WTC11 (cell line): ENCODE results near the gene OR4N5. TPM values are rescaled to one million over a fixed set of nuclear protein-coding genes. Genes with fewer than 3 reads are reported as not detected.

Source experiments
- ATAC-seq: fragments of 200-7000 bp; cut with Tn5 transposase; 2 replicates; pipeline ENCODE4 v1.10.0; 2021; ENCODE audit warnings: mild to moderate bottlenecking, moderate library complexity
- CTCF ChIA-PET: fragments of 300-600 bp; sonication (Branson Sonifier 250); formaldehyde crosslinking; loops from one replicate; lab custom pipeline; 2021; ENCODE audit warnings: antibody characterized with exemption; lab: Charles Lee
- POLR2A ChIA-PET: fragments of 350-600 bp; sonication (Branson Sonifier 250); formaldehyde crosslinking; loops from one replicate; lab custom pipeline; 2021; ENCODE audit warnings: antibody characterized with exemption; lab: Charles Lee
- DNase-seq: peaks from one replicate; pipeline ENCODE4 v3.0.0; 2021; ENCODE audit warnings: low spot score
- H3K27ac Mint-ChIP-seq: 2 replicates; pipeline ENCODE4 v1.8.0; 2021; ENCODE audit warnings: mixed read lengths
- H3K27me3 Mint-ChIP-seq: 2 replicates; pipeline ENCODE4 v1.8.0; 2021; ENCODE audit warnings: low read depth, mild to moderate bottlenecking, moderate library complexity, mixed read lengths
- H3K36me3 Mint-ChIP-seq: 2 replicates; pipeline ENCODE4 v1.8.0; 2021; ENCODE audit warnings: mixed read lengths
- H3K4me1 Mint-ChIP-seq: 2 replicates; pipeline ENCODE4 v1.8.0; 2022; ENCODE audit warnings: mixed read lengths
- H3K4me3 Mint-ChIP-seq: 2 replicates; pipeline ENCODE4 v1.8.0; 2021; ENCODE audit warnings: mild to moderate bottlenecking, moderate library complexity, mixed read lengths
- H3K9me3 Mint-ChIP-seq: 2 replicates; pipeline ENCODE4 v1.8.0; 2021; ENCODE audit warnings: mixed read lengths
- AFF4 ChIP-seq: sonication (generic); formaldehyde crosslinking; IDR thresholded peaks from 2 replicates; pipeline ENCODE4 v1.8.1; 2023; ENCODE audit warnings: mild to moderate bottlenecking, missing genetic modification reagents, borderline replicate concordance
- ATF3 ChIP-seq: sonication (generic); formaldehyde crosslinking; conservative IDR thresholded peaks from 2 replicates; pipeline ENCODE4 v1.8.1; 2022; ENCODE audit warnings: mild to moderate bottlenecking, missing genetic modification reagents
- ATF6 ChIP-seq: sonication (generic); formaldehyde crosslinking; IDR thresholded peaks from 2 replicates; pipeline ENCODE4 v1.8.1; 2023; ENCODE audit warnings: mild to moderate bottlenecking, missing genetic modification reagents
- CDX4 ChIP-seq: fragments of 250-450 bp; sonication (Bioruptor Pico); IDR thresholded peaks from 2 replicates; pipeline ENCODE4 v1.9.0; 2021; ENCODE audit warnings: moderate library complexity, mild to moderate bottlenecking, inconsistent platforms, borderline replicate concordance
- EMX1 ChIP-seq: fragments of 250-450 bp; sonication (Bioruptor Pico); IDR thresholded peaks from 2 replicates; pipeline ENCODE4 v1.8.0; 2021; ENCODE audit warnings: mild to moderate bottlenecking
- FOXJ3 ChIP-seq: sonication (generic); formaldehyde crosslinking; IDR thresholded peaks from 2 replicates; pipeline ENCODE4 v1.9.0; 2021; ENCODE audit warnings: missing genetic modification reagents, mild to moderate bottlenecking, borderline replicate concordance
- FOXP1 ChIP-seq: sonication (generic); formaldehyde crosslinking; IDR thresholded peaks from 2 replicates; pipeline ENCODE4 v1.8.0; 2022; ENCODE audit warnings: missing genetic modification reagents, mild to moderate bottlenecking, moderate library complexity, borderline replicate concordance
- HMGXB4 ChIP-seq: sonication (generic); formaldehyde crosslinking; IDR thresholded peaks from 2 replicates; pipeline ENCODE4 v1.8.1; 2023; ENCODE audit warnings: mild to moderate bottlenecking, moderate library complexity, missing genetic modification reagents
- MXD4 ChIP-seq: fragments of 250-450 bp; sonication (Bioruptor Pico); IDR thresholded peaks from 2 replicates; pipeline ENCODE4 v1.8.0; 2021; ENCODE audit warnings: mild to moderate bottlenecking, moderate library complexity, borderline replicate concordance
- MYBL2 ChIP-seq: sonication (generic); formaldehyde crosslinking; IDR thresholded peaks from 2 replicates; pipeline ENCODE4 v1.8.1; 2023; ENCODE audit warnings: mild to moderate bottlenecking, moderate library complexity, missing genetic modification reagents
- NFATC4 ChIP-seq: fragments of 250-450 bp; sonication (Bioruptor Pico); IDR thresholded peaks from 2 replicates; pipeline ENCODE4 v1.9.0; 2021; ENCODE audit warnings: mild to moderate bottlenecking
- NFE2L1 ChIP-seq: sonication (generic); formaldehyde crosslinking; IDR thresholded peaks from 2 replicates; pipeline ENCODE4 v1.8.1; 2023; ENCODE audit warnings: missing genetic modification reagents
- NR1H2 ChIP-seq: sonication (generic); formaldehyde crosslinking; IDR thresholded peaks from 2 replicates; pipeline ENCODE4 v1.9.0; 2021; ENCODE audit warnings: mild to moderate bottlenecking, moderate library complexity, missing genetic modification reagents
- NR3C1 ChIP-seq: sonication (generic); formaldehyde crosslinking; conservative IDR thresholded peaks from 2 replicates; pipeline ENCODE4 v1.8.1; 2023; ENCODE audit warnings: low read depth, mild to moderate bottlenecking, missing genetic modification reagents
- PRRX2 ChIP-seq: fragments of 250-450 bp; sonication (Bioruptor Pico); IDR thresholded peaks from 2 replicates; pipeline ENCODE4 v1.8.0; 2021; ENCODE audit warnings: mild to moderate bottlenecking
- SMAD3 ChIP-seq: sonication (generic); formaldehyde crosslinking; IDR thresholded peaks from 2 replicates; pipeline ENCODE4 v1.8.0; 2022; ENCODE audit warnings: missing genetic modification reagents, mild to moderate bottlenecking, borderline replicate concordance
- SP1 ChIP-seq: sonication (generic); formaldehyde crosslinking; conservative IDR thresholded peaks from 2 replicates; pipeline ENCODE4 v1.8.1; 2022; ENCODE audit warnings: missing genetic modification reagents
- TP53 ChIP-seq: sonication (generic); formaldehyde crosslinking; IDR thresholded peaks from 2 replicates; pipeline ENCODE4 v1.8.1; 2023; ENCODE audit warnings: mild to moderate bottlenecking, missing genetic modification reagents
- USF2 ChIP-seq: sonication (generic); formaldehyde crosslinking; IDR thresholded peaks from 2 replicates; pipeline ENCODE4 v1.8.1; 2023; ENCODE audit warnings: mild to moderate bottlenecking, missing genetic modification reagents, moderate library complexity
- ZBTB43 ChIP-seq: sonication (generic); formaldehyde crosslinking; IDR thresholded peaks from 2 replicates; pipeline ENCODE4 v1.8.1; 2023; ENCODE audit warnings: mild to moderate bottlenecking, missing genetic modification reagents
- ZNF138 ChIP-seq: sonication (generic); formaldehyde crosslinking; conservative IDR thresholded peaks from 2 replicates; pipeline ENCODE4 v1.8.1; 2022; ENCODE audit warnings: mild to moderate bottlenecking, moderate library complexity, missing genetic modification reagents
- ZSCAN18 ChIP-seq: fragments of 250-450 bp; sonication (Bioruptor Pico); IDR thresholded peaks from 2 replicates; pipeline ENCODE4 v2.1.2; 2022; ENCODE audit warnings: mild to moderate bottlenecking, moderate library complexity
- total RNA-seq: library from RNA; stranded (reverse); gene quantifications from 3 replicates; pipeline ENCODE4 v1.2.3, GENCODE V29; 2021

The OR4N5 gene
- total RNA-seq, 1 experiment from 2014 or later = not detected

DNA sequence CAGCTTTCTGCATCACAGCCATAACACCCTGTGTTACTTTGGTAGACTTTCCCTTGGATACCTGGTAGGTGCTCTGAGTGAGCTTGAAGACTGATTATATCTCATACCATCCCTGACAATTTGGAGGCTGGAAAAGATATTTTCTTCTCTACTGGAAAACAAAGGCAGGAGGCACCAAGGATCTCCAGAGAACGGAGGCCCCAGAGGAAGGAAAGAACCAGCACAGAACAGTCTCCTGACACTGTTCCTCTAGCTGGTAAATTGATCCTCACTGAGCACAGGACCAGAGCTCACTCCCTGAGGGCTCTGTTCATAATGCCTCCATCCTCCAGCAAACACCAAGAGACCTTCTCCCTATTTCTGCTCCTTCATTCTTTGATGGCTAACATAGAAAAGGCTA is 52.0 kb downstream of the OR4N5 start, which contains the start of gene OR11G2:
Gene OR11G2 (plus strand): TSS at position 301 of the 400 bp plus-strand sequence. CDS start 6,542 bp downstream, outside the sequence.
- H3K27ac Mint-ChIP-seq = no peak within 1 kb of the TSS
- H3K9me3 Mint-ChIP-seq = peaks cover 92% of the 10 kb centered on the region
- H3K36me3 Mint-ChIP-seq = peaks cover 60% of the 10 kb centered on the region
- H3K4me1 Mint-ChIP-seq = no peaks in the 10 kb centered on the region
- POLR2A ChIA-PET = no interaction called here
- DNase-seq (no peak), ATAC-seq (no peak)
- CTCF ChIA-PET = no interaction called here
- TF ChIP-seq SP1 (CRISPR knock-in tag) (no peak), SMAD3 (CRISPR knock-in tag) (no peak), ATF6 (no peak), HMGXB4 (CRISPR knock-in tag) (no peak), ZSCAN18 (CRISPR knock-in tag) (no peak), ZBTB43 (no peak), NR3C1 (CRISPR knock-in tag) (no peak), FOXP1 (CRISPR knock-in tag) (no peak), NFE2L1 (CRISPR knock-in tag) (no peak), NR1H2 (CRISPR knock-in tag) (no peak), NFATC4 (CRISPR knock-in tag) (no peak), ATF3 (CRISPR knock-in tag) (no peak)
- no peak within 1 kb of the TSS for H3K4me3 Mint-ChIP-seq
- peaks cover 14% of the 10 kb centered on the region for H3K27me3 Mint-ChIP-seq

GRCh38 chr14:20191396-20191795 is 52.8 kb downstream of the OR4N5 start:
- H3K4me3 Mint-ChIP-seq = no peak overlapping the region
- POLR2A ChIA-PET = no interaction called here
- CTCF ChIA-PET = no interaction called here
- ATAC-seq (no peak), DNase-seq (no peak)
- no peak for TF ChIP-seq MYBL2 (CRISPR knock-in tag)
- no peak for TF ChIP-seq NFATC4 (CRISPR knock-in tag)
- TF ChIP-seq TP53 (CRISPR knock-in tag) = no peak
- TF ChIP-seq MXD4 = no peak
- no peak for TF ChIP-seq PRRX2
- no peak for TF ChIP-seq AFF4
- TF ChIP-seq FOXP1 (CRISPR knock-in tag) = no peak
- no peak for TF ChIP-seq USF2 (CRISPR knock-in tag)
- TF ChIP-seq EMX1 (CRISPR knock-in tag) = no peak
- no peak for TF ChIP-seq FOXJ3 (CRISPR knock-in tag)
- TF ChIP-seq ZNF138 (CRISPR knock-in tag) = no peak
- no peak for TF ChIP-seq CDX4 (CRISPR knock-in tag)
- peaks cover 92% of the 10 kb centered on the region for H3K9me3 Mint-ChIP-seq
- no peaks in the 10 kb centered on the region for H3K4me1 Mint-ChIP-seq
- H3K27me3 Mint-ChIP-seq = peaks cover 10% of the 10 kb centered on the region
- peaks cover 56% of the 10 kb centered on the region for H3K36me3 Mint-ChIP-seq
- no peak overlapping the region for H3K27ac Mint-ChIP-seq
